GM12875 (cell line): ENCODE data around the gene SH3TC2.

Experiments
- H3K4me3 ChIP-seq: one replicate; pipeline ENCODE4 v1.5.1; 2011; ENCODE audit warnings: low read depth, low read length, control low read depth
- CTCF ChIP-seq: IDR thresholded peaks from 2 replicates; pipeline ENCODE4 v1.5.1; 2011; ENCODE audit warnings: low read depth, mild to moderate bottlenecking, control low read depth, inconsistent platforms, low read length, moderate library complexity, borderline replicate concordance; ENCODE audit not compliant: insufficient read depth

Gene SH3TC2

DNA sequence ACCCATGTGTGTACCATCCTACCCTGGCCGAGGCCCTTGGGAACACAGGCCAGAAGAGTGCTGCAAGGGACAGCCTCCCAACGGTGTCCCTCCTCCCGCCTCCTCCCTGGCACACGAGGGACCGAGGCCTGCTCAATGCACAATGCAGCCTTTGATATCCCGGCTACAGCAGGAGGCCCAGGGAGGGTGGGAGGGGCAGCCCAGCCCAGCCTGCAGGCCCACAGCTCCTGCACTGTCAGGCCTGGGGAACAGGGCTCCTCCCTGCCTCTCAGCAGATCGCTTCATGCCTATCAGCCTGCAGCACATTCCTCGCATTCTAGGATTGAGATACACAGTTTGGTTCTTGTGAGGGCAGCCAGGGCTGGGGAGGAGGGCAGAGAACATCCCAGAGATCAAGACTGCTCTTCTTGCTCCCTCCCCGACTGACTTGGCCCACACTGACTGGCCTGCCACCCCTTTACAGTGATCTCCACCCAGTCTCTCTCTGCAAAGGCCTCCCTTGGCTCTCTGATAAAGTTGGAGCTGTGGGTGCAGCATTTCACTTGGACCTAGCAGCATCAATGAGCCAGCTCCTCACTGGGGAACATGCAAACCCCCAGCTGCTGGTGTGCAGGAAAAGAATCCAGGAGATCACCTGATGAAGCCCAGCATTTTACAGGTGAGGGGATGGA, at the start of gene SH3TC2:
Gene SH3TC2, minus strand, starts transcription at position 46 of the 671 bp plus-strand sequence. Its CDS starts 40 bp downstream, at position 6.
- TF ChIP-seq CTCF: no peak
- no peak within 1 kb of the TSS for H3K4me3 ChIP-seq

DNA sequence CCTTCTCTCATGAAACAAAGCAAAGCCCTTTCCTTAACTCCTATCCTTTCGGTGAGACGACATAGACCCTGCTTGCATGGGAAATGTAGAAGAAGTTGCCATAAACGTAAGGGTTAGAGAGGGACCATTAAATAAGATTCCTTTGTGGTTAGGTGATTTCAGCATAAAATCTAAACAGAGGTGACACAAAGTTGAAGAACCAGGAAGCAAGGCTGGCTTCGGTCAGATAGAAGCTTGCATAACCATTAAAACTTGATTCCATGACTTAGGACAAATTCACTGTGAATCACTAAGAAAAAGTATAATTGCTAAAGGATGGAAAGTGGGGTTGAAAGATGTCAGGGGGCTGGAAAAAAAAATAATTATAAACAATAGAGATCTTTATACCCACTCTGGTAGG, 47.5 kb upstream of the SH3TC2 start:
- H3K4me3 ChIP-seq: no peak overlapping the region
- no peak for TF ChIP-seq CTCF

GRCh38 chr5:149108651-149109280, 45.9 kb upstream of the SH3TC2 start:
- TF ChIP-seq CTCF: no peak

GRCh38 chr5:149100331-149100730, 37.5 kb upstream of the SH3TC2 start:
- no peak overlapping the region for H3K4me3 ChIP-seq
- no peak for TF ChIP-seq CTCF

More at GRCh38 chr5:149108651-149109280, 45.9 kb upstream of the SH3TC2 start:
- no peak overlapping the region for H3K4me3 ChIP-seq

GRCh38 chr5:149099920-149100319, 37.1 kb upstream of the SH3TC2 start:
- TF ChIP-seq CTCF: no peak
- no peak overlapping the region for H3K4me3 ChIP-seq

- H3K4me3 ChIP-seq: no peak overlapping the region
- no peak for TF ChIP-seq CTCF
Observed at GRCh38 chr5:149094996-149095395, 32.1 kb upstream of the SH3TC2 start.

DNA sequence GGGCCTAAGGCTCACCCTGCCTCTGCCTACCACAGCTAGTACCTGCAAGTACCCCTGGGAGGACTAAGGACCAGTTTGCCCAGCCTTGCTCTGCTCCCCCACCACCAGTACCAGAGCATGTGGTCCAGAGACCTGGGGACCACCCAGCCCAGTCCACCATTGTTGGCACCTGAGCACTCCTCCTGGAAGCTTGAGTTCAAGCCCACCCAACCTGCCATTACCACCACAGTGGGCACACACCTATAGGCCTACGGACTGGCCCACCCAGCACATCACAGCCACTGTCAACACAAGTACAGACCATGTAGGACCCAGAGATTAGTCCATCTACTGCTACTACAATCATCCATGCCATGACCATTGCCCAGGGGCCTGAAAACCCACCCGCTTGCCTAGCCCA, 30.8 kb upstream of the SH3TC2 start:
- no peak for TF ChIP-seq CTCF
- H3K4me3 ChIP-seq: no peak overlapping the region
